ENCODE data around the gene ZFHX2.

Gene ZFHX2

DNA sequence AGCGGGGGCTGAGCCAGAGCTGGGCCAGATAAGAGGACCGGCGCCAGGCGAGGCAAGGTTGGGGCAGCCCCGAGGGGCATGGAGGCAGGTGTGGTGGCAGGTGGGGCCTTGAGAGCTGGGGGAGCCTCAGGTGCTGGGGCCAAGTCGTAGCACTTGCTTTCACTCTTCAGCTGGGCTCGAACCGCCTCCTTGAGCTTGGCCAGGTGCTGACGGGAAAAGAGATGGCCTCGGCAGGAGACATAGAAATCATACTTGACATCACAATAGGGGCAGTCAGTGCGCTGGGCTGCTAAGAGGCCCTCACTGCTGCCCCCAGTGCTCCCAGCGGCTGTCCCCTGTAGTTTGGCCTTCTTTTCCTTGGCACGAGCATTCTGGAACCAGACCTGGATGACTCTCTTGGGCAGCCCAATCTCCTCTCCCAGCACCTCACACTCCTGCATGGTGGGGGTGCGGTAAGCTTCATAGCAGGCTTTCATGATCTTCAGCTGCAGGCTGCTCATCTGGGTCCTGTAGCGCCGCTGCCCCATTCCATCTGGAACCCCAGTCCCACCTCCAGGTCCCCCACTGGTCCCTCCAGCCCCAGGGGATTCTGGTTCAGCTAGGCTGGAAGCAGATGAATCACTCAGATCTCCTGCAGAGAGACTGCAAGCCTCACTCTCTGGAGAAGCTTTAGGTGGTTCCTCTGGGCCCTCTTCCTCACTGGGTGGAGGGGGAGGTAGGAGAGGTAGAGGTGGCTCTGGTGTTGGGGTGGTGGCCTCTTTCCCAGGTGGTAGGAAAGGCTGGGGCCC lies 28.1 kb downstream of the ZFHX2 start:
- DNase-seq (ENCODE audit: insufficient read length, low spot score) (no peak), FAIRE-seq (no peak)

DNA sequence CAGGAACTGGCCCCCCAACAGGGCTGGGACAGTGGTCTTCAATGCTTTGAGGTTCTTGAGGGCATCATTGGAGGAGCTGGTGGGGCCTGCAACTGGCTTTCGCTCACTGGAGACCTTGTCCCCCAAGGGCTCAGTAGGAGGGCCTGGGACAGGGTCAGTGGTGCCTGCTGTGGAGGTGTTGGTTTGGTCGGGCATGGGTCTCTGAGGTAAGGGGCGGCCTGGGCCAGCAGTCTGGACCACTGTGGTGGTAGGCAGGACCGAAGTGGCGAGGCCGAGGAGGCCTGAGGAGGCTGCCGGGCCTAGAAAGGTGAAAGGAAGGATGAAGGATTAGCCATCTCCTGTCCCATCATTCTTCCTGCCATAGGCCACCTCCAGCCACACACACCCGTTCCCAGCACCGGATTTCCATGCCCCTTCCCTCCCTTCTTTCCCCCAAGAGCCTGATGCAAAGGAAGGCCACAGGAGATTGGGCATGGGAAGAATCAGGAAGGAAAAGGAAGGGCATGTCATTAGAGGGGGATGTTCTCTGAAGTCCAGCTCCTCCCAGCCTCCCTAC lies 28.8 kb downstream of the ZFHX2 start:
- DNase-seq (ENCODE audit: insufficient read length, low spot score): no peak
- no peak for FAIRE-seq

DNA sequence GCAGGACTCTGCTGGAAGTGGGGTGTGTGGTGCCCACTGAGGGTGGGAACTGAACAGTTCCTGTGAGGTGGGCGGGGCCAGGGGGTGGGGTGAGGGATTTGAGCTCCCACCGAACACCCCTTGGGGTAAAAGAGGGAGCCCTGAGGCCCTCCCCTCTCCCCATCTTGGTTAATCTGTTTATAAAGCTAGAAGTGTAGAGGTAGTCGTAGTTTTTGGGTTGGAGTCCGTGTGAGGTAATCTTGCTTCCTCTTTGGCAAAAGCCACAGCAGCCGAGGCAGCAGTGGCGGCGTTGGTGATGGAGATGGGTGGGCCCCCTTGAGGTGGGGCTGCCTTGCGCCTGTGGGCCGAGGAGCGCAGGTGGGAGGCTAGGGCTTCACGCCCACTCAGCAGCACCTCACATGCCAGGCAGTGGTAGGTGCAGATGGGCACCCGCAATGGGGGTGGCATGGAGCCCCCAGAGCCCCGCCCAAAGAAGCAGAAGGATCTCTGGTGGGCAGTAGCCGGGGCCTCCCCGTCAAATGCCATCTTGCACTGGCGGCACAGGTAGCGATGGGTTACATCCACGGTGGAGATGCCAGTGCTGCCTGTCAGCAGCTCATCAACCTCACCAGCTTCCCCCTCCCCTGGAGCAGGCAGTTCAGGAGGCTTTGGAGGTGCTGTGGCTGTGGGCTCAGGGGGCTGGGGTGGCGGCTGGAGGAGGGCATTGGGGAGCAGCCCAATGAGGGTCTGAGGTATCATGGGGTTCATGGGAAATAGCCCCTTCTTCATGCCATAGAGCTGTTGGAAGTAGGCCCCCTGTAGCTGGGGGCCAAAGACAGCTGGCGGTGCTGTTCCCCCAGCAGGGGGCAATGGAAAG lies 29.6 kb downstream of the ZFHX2 start:
- FAIRE-seq (no peak), DNase-seq (ENCODE audit: insufficient read length, low spot score) (no peak)

DNA sequence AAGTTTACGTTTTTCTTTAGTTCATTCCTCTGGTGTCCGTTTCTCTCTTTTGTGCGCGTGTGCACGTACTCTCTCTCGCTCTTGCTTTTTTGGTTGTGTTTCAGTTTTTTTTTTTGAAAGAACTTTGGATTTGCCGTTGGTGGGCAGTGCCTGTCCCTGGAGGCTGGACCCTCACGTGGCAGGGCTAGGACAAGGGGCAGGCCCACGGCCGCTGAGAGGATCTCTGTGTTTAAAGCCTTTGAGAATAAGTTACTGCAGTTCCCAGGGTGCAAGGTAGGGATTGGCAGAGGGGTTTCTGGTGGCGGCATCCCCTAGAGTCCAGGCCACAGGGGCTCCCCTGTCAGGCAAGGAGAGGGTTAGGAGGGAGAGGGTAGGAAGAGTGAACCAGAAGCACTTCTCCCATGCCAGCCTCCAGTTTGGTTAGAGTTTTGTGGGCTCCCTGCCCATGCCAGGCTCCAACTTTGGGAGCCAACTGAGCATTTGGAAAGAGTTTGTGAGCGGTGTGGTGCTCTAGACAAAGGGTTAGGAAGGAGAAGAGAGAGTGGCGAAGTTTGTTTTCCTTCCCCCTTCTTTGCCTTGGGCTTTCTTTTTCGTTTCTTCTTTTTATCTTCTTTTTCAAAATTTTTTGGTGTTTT lies 30.5 kb downstream of the ZFHX2 start:
- DNase-seq (ENCODE audit: insufficient read length, low spot score): no peak
- FAIRE-seq: no peak

DNA sequence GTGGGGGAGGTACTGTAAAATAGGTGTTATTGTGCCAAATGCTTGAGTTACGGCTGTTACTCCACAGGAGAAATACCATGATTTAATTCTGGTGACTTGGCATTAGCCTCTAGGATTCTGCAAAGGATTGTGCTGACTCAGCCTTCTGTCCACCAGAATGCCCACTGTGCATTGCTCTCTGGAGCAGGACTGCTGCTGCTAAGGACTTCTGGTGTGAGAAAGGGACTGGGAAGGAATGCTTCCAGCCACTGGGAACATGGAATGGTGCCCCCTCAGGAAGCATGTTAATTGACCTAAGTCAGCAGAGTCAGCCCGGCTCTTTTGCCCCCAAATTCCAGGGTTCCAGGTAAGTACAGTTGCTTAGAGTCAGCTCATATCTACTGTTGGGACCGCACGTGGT lies 32.9 kb downstream of the ZFHX2 start:
- no peak for FAIRE-seq
- DNase-seq (ENCODE audit: insufficient read length, low spot score): no peak

DNA sequence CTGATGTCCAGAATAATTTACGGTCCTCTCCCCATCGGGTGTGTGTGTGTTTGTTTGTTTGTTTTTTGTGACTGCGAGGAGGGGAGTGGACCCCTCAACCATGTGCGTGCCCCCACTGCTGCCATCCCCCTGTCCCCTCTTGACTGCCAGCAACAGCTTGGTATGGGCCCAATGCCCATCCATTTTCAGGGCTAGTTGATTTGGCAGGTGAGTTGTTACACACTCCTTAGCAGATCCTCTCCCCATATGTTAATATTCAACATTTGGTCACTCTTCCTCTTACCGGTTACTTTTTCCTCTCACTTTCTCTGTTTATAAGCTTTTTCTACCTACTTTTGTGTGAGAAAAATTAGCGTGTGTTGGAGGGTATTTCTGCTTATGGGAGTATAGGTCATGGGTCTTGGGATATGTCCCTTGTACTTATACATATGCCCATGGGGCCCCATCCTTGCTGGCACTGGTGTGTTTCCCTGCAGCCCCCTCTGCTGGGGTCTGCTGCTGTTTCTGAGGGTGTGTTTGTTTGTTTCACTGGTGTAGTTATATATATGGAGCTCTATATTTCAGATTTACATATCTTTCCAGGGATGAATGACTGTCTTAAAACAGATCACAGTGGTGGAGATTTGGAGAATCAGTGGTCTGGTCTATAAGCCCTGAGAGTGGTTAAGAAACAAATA lies 33.8 kb downstream of the ZFHX2 start:
- DNase-seq (ENCODE audit: insufficient read length, low spot score): no peak
- no peak for FAIRE-seq

DNA sequence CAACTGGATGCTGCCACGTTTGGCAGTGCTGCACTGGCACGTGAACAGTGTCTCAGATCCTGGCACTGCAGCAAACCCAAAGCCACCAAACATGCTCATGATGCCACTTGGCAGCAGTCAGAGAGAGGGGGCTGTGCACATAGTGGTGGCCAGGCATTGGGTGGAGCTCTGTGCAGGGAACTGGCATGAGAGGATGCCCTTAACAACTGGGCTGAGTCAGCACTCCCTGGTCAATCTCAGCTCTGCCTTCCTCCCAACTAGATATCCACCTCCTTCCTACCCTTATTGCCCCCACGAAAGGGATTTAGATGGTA lies 37.0 kb downstream of the ZFHX2 start:
- no peak for DNase-seq (ENCODE audit: insufficient read length, low spot score)

DNA sequence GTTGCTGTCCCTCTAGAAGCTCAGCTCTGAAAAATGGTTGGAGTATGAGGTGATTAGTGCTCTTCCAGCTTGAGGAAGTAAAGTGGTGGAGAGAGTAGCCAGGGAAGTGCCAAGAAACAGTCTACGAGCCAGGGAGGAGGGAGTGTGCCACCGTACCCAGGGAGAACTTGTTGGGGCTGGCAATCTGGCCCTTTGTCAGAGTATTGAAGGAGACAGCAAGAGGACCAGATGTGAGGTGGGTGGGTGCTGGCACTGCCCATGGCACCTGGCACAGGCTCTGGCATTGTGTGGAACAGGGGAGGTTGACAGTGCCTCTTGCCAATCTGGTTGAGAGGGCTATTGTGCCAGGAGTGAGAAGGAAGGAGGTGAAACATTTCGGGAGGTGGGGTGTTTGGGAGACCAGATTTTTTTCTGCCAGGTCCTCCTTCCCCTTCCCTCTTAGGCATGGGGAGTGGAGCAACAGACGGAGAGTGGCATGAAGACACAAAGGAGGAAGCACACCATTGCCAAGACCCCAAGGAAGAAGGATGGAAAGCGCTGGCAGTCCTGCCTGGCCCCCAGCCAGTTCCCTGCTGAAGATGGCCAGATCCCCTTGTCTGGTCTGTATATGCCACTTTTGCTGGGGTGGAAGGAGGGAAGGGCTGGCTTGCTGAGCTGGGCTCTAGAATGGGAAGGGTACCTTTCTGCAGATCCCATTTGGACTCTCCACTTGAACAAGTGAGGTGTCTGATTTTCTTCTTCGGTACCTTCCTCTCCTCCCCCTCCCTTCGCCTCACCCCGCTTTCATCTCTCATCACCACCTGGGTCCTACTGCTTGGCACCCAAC lies 37.5 kb downstream of the ZFHX2 start:
- DNase-seq (ENCODE audit: insufficient read length, low spot score) (no peak), FAIRE-seq (no peak)

More for the DNA sequence above, 37.0 kb downstream of the ZFHX2 start:
- FAIRE-seq: no peak

DNA sequence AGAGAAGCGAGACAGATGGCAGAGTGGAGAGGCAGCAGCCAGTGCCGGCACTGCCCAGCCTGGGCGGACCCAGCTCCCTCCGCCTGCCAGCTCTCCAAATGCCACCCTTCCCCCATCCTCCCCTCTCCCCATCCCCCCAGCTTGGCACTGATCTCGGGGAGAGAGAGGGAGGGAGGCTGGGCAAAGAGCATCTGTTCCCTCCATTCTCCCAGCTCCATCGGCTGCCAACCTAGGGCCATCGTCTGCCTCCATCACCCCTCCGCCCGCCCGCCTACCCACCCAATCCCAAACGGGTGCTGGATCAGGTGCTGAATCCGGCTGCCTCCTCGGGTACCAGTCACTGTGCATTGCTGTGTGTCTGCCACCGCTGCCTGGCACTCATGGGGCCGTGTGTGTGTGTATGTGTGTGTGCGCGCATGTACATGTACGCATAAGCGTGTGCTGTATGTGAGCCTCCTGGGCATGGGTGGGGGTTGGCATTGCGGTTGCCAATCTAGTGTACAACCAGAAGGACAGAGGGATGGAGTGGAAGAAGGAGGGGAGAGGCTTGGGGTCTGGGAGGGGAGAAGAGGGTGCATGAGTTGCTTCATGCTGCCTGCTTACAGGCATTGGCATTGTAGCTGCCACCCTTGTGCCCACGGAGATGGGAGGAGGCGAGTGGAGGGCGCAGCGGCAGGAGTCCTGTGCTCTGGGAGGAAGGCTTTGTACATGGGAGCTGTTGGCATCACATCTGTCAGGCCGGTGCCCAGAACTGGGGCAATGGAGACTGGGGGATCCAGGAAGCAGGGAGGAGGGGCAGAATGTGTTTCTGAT lies 38.4 kb downstream of the ZFHX2 start:
- DNase-seq (ENCODE audit: insufficient read length, low spot score) (no peak), FAIRE-seq (no peak)

DNA sequence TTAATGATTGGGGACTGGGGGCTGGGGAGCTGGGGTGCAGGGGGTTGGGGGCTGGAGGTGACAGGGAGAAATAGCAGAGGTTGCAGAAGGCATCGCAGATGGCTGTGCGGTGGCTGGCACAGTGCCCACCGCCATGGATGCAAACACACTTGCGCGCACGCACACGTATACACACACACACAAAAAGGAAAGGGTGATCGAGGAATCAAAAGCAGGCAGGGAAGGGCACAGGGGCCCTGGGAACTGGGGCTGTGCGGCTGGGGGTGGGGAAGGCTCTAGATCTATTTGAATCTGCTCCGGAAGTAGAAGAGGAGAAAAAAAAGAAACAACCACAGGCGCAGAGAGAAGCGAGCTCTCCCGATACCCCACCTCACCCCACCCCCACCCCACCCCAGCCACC lies 39.4 kb downstream of the ZFHX2 start:
- FAIRE-seq: no peak
- DNase-seq (ENCODE audit: insufficient read length, low spot score): no peak

DNA sequence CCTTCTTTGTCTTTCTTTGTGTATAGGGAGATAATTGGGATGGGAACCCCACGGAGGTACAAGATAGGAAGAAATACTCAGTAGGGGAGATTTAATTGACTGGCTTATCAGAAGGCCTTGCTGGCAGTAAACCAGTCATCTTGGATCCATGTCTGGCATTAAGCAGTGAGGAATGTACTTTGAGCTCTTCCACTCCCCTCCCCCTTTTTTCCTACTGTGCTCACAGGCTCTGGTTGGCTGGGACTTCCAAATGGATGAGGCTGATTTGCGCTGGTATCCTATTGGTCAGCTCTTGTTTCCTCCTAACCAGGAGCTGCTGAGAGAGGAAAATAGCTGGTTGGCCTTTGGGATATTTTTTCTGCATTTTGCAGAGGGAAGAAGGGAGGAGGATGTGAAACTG lies 57.3 kb downstream of the ZFHX2 start:
- FAIRE-seq (no peak), DNase-seq (ENCODE audit: insufficient read length, low spot score) (no peak)

DNA sequence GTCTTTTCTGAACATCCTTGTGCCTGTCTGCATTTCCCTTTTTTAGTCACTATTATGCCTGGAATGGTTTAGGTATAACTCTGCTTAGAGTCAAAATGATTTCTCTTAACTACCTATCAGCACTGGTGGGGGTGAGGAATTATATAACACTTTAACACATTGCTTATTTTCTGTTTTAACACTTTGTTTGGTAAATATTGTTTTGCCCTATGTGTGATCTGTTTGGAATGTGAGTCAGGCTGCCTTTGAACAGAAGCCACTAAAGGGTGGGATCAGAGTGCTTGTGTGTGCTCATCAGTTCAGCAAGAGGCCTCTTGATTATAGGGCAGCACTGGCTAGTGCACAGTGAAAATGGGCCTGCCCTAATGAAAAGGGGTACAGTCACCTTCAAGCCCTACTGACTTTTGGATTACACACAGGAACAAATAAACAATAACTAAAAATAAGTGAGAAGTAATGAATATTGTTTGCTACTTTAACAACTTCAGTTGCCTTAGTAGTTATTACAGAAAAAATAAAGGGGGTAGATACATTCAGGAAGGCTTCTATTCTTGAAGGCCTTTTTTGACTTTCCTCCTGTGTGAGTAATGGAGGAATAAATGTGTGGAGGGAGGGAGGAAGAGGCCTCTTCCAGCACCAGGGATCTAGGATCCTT lies 58.8 kb downstream of the ZFHX2 start:
- no peak for DNase-seq (ENCODE audit: insufficient read length, low spot score)
- FAIRE-seq: no peak

DNA sequence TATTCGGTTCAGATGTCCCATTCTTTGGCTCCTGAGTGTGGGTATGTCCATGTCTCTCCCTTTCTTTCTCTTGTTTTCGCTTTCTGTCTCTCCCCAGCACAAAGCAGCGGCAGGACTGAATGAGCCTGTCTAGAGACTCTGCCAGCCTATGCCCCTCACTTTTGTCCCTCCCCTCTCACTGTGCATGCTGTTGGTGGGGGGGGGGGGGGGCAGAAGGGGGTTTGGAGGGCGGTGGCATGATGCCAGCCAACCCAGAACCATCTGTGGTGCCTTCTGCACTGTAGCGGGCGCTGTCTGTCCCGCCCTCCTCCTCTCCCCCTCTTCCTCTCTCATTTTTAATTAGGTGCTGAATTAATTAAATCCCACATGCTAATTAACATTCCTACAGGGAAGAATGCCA lies 64.3 kb downstream of the ZFHX2 start:
- no peak for FAIRE-seq
- no peak for DNase-seq (ENCODE audit: insufficient read length, low spot score)

DNA sequence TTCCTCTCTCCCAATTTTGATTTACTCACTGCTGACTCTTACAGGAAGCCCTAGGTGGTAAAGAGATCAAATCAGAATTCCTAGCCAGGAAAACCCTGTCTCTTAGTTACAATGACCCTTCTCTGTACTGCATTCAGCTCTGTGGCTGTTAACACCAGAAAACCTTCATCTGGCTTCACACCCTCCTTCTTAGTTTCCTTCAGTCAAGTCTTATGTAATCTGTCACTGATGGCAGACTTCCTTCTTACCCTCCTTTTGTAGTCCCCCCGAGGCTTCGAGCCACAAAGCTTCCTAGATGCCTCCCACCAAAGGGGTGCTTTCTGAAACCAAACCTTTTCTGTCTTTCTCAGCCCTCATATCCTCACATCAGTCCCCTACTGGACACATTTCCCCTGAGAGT lies 65.5 kb downstream of the ZFHX2 start:
- FAIRE-seq (no peak), DNase-seq (ENCODE audit: insufficient read length, low spot score) (no peak)

DNA sequence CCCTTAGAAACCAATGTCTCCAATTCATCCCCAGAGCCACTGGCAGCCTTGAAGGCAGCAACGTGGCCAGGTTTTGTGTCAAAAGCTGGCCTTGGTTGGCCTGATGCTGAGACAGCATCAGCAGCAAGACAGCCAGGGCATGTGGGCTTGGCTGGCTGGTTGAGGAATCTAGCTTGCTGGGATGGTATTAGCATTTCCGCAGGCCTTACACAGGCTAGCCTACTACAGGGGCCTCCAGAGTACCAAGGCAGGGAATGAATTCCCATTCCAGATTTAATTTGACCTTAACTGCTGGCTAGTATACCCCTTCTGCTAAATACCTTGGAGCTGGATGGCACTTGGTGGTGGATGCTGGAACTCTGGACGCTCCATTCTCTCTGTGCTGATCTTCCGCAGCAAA lies 66.2 kb downstream of the ZFHX2 start:
- DNase-seq (ENCODE audit: insufficient read length, low spot score) (no peak), FAIRE-seq (no peak)

DNA sequence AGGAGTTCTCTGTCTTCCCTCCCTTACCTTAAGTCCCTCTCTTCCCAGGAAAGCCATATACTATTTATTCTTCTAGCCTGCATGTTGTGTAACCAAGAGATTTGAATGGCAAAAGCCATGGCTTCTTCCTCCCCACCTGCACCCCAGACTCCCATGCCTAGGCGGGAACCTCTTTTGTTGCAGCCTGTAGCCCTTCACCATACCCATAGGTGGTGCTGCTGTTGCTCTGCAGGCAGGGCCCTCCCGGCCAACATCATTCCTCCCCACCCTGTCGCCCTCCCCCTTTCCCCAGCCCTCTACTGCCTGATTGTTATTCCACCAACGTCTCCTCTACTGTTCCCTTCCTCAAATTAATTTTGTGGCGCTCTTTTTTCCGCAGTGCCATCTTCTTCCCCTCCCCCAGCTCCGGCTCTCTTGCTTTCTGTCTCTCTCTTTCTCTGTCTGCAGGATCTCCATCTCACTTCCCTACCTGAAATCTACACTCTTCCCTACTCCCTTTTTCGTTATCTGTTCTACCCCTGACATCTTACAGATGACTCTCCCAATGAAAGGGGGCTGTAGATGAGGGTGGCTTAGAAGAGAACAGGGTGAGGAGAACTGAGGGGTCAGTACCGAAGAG lies 68.2 kb downstream of the ZFHX2 start:
- peak; percentile 9 for DNase-seq (ENCODE audit: insufficient read length, low spot score)
- no peak for FAIRE-seq

DNA sequence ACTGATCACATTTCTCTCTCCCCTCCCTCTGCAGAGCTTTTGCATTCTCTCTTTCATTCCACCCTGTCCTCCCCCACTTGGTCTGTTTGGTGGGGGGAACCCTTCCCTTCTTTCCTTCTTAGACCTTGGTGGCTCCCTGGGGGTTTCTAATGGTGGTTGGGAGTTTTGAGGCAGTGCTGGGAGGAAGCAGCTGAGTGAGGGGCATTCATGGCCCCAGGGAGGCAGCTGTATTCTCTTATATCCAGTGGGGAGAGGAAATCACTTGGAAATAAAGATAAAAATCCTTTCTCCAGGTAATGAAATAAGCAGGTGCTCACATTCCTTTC lies 68.8 kb downstream of the ZFHX2 start:
- DNase-seq (ENCODE audit: insufficient read length, low spot score) (no peak), FAIRE-seq (no peak)
